ENCODE measurements around the gene SLC25A12.

Gene SLC25A12

GRCh38 chr2:171846894-171847293 is 47.1 kb downstream of the SLC25A12 start:
- H3K27me3 ChIP-seq (replicated peaks in 2 of 5; ENCODE audit: control insufficient read depth in 4 of 5, insufficient read depth in 5 of 5, low read length in 4 of 5): no peaks in the 10 kb centered on the region
- no peak overlapping the region for H3K4me3 ChIP-seq (ENCODE audit: control insufficient read depth in 1 of 7, extremely low read depth in 1 of 7, insufficient read depth in 4 of 7, low read depth in 2 of 7, low read length in 6 of 7)
- CTCF ChIA-PET: interaction anchor here (1.8 kb wide), 1 partner anchor 48 kb away, joined by 4 read pairs; no protein-coding TSS in a partner anchor
- no peak for DNase-seq
- H3K36me3 ChIP-seq (ENCODE audit: control insufficient read depth in 4 of 4, insufficient read depth in 4 of 4, low read length in 3 of 4): peaks cover 0 to 10% (median 6%) of the 10 kb centered on the region in 4 experiments
- no peaks in the 10 kb centered on the region for H3K4me1 ChIP-seq (ENCODE audit: control extremely low read depth in 1 of 4, control insufficient read depth in 4 of 4, insufficient read depth in 4 of 4, low read length in 3 of 4)
- no peak overlapping the region for H3K27ac ChIP-seq (ENCODE audit: insufficient read depth in 1 of 2, low read depth in 1 of 2, low read length in 2 of 2, poor library complexity in 1 of 2, severe bottlenecking in 2 of 2)
- POLR2A ChIA-PET: no interaction called here
- no peaks in the 10 kb centered on the region for H3K9me3 ChIP-seq (ENCODE audit: control extremely low read depth in 1 of 5, control insufficient read depth in 4 of 5, insufficient read depth in 2 of 5, low read depth in 1 of 5, low read length in 4 of 5)

GRCh38 chr2:171841996-171842395 is 52.0 kb downstream of the SLC25A12 start:
- Histone ChIP-seq H3K4me1 (ENCODE audit: control extremely low read depth in 1 of 4, control insufficient read depth in 4 of 4, insufficient read depth in 4 of 4, low read length in 3 of 4) (no peaks in the 10 kb centered on the region), H3K4me3 (ENCODE audit: control insufficient read depth in 1 of 7, extremely low read depth in 1 of 7, insufficient read depth in 4 of 7, low read depth in 2 of 7, low read length in 6 of 7) (no peak overlapping the region), H3K27me3 (replicated peaks in 2 of 5; ENCODE audit: control insufficient read depth in 4 of 5, insufficient read depth in 5 of 5, low read length in 4 of 5) (no peaks in the 10 kb centered on the region), H3K36me3 (ENCODE audit: control insufficient read depth in 4 of 4, insufficient read depth in 4 of 4, low read length in 3 of 4) (peaks cover 7 to 19% (median 11%) of the 10 kb centered on the region in 4 experiments), H3K27ac (ENCODE audit: insufficient read depth in 1 of 2, low read depth in 1 of 2, low read length in 2 of 2, poor library complexity in 1 of 2, severe bottlenecking in 2 of 2) (no peak overlapping the region), H3K9me3 (ENCODE audit: control extremely low read depth in 1 of 5, control insufficient read depth in 4 of 5, insufficient read depth in 2 of 5, low read depth in 1 of 5, low read length in 4 of 5) (no peaks in the 10 kb centered on the region)
- no CpG with 5 or more reads among the region's 2 CpGs for WGBS (ENCODE audit: insufficient coverage)
- POLR2A ChIA-PET: no interaction called here
- CTCF ChIA-PET: interaction anchor here (1.0 kb wide), 1 partner anchor 25 kb away, joined by 3 read pairs; no protein-coding TSS in a partner anchor
- no peak for DNase-seq

- no peak overlapping the region for H3K4me3 ChIP-seq (ENCODE audit: control insufficient read depth in 1 of 7, extremely low read depth in 1 of 7, insufficient read depth in 4 of 7, low read depth in 2 of 7, low read length in 6 of 7)
- H3K4me1 ChIP-seq (ENCODE audit: control extremely low read depth in 1 of 4, control insufficient read depth in 4 of 4, insufficient read depth in 4 of 4, low read length in 3 of 4): no peaks in the 10 kb centered on the region
- peaks cover 17 to 59% (median 45%) of the 10 kb centered on the region in 4 experiments for H3K36me3 ChIP-seq (ENCODE audit: control insufficient read depth in 4 of 4, insufficient read depth in 4 of 4, low read length in 3 of 4)
- peaks cover 0 to 7% (median 0%) of the 10 kb centered on the region in 5 experiments for H3K9me3 ChIP-seq (ENCODE audit: control extremely low read depth in 1 of 5, control insufficient read depth in 4 of 5, insufficient read depth in 2 of 5, low read depth in 1 of 5, low read length in 4 of 5)
- ChIA-PET CTCF (no interaction called here), POLR2A (no interaction called here)
- 50% methylated on average over 1 of the region's 2 CpGs for WGBS (ENCODE audit: insufficient coverage)
- H3K27me3 ChIP-seq (replicated peaks in 2 of 5; ENCODE audit: control insufficient read depth in 4 of 5, insufficient read depth in 5 of 5, low read length in 4 of 5): no peaks in the 10 kb centered on the region
- no peak overlapping the region for H3K27ac ChIP-seq (ENCODE audit: insufficient read depth in 1 of 2, low read depth in 1 of 2, low read length in 2 of 2, poor library complexity in 1 of 2, severe bottlenecking in 2 of 2)
- no peak for DNase-seq
These were observed 56.3 kb downstream of the SLC25A12 start for GRCh38 chr2:171837736-171838135.

- Histone ChIP-seq H3K4me1 (ENCODE audit: control extremely low read depth in 1 of 4, control insufficient read depth in 4 of 4, insufficient read depth in 4 of 4, low read length in 3 of 4) (no peaks in the 10 kb centered on the region), H3K27me3 (replicated peaks in 2 of 5; ENCODE audit: control insufficient read depth in 4 of 5, insufficient read depth in 5 of 5, low read length in 4 of 5) (no peaks in the 10 kb centered on the region), H3K9me3 (ENCODE audit: control extremely low read depth in 1 of 5, control insufficient read depth in 4 of 5, insufficient read depth in 2 of 5, low read depth in 1 of 5, low read length in 4 of 5) (peaks cover 2 to 20% (median 10%) of the 10 kb centered on the region in 5 experiments), H3K36me3 (ENCODE audit: control insufficient read depth in 4 of 4, insufficient read depth in 4 of 4, low read length in 3 of 4) (peaks cover 25 to 62% (median 51%) of the 10 kb centered on the region in 4 experiments), H3K27ac (ENCODE audit: insufficient read depth in 1 of 2, low read depth in 1 of 2, low read length in 2 of 2, poor library complexity in 1 of 2, severe bottlenecking in 2 of 2) (no peak overlapping the region), H3K4me3 (ENCODE audit: control insufficient read depth in 1 of 7, extremely low read depth in 1 of 7, insufficient read depth in 4 of 7, low read depth in 2 of 7, low read length in 6 of 7) (no peak overlapping the region)
- ChIA-PET CTCF (no interaction called here), POLR2A (no interaction called here)
- DNase-seq: no peak
- WGBS (ENCODE audit: insufficient coverage): 91% methylated on average over 4 of the region's 6 CpGs
These were observed 57.7 kb downstream of the SLC25A12 start for GRCh38 chr2:171836146-171836910.

- Histone ChIP-seq H3K4me3 (ENCODE audit: control insufficient read depth in 1 of 7, extremely low read depth in 1 of 7, insufficient read depth in 4 of 7, low read depth in 2 of 7, low read length in 6 of 7) (no peak overlapping the region), H3K36me3 (ENCODE audit: control insufficient read depth in 4 of 4, insufficient read depth in 4 of 4, low read length in 3 of 4) (peaks cover 23 to 68% (median 58%) of the 10 kb centered on the region in 4 experiments), H3K27me3 (replicated peaks in 2 of 5; ENCODE audit: control insufficient read depth in 4 of 5, insufficient read depth in 5 of 5, low read length in 4 of 5) (no peaks in the 10 kb centered on the region), H3K4me1 (ENCODE audit: control extremely low read depth in 1 of 4, control insufficient read depth in 4 of 4, insufficient read depth in 4 of 4, low read length in 3 of 4) (no peaks in the 10 kb centered on the region), H3K9me3 (ENCODE audit: control extremely low read depth in 1 of 5, control insufficient read depth in 4 of 5, insufficient read depth in 2 of 5, low read depth in 1 of 5, low read length in 4 of 5) (peaks cover 2 to 27% (median 10%) of the 10 kb centered on the region in 5 experiments), H3K27ac (ENCODE audit: insufficient read depth in 1 of 2, low read depth in 1 of 2, low read length in 2 of 2, poor library complexity in 1 of 2, severe bottlenecking in 2 of 2) (no peak overlapping the region)
- no CpG with 5 or more reads among the region's 4 CpGs for WGBS (ENCODE audit: insufficient coverage)
- CTCF ChIA-PET: no interaction called here
- POLR2A ChIA-PET: no interaction called here
- no peak for DNase-seq
These were observed 58.7 kb downstream of the SLC25A12 start for GRCh38 chr2:171835386-171835785.

- Histone ChIP-seq H3K36me3 (ENCODE audit: control insufficient read depth in 4 of 4, insufficient read depth in 4 of 4, low read length in 3 of 4) (peaks cover 23 to 73% (median 60%) of the 10 kb centered on the region in 4 experiments), H3K27me3 (replicated peaks in 2 of 5; ENCODE audit: control insufficient read depth in 4 of 5, insufficient read depth in 5 of 5, low read length in 4 of 5) (no peaks in the 10 kb centered on the region), H3K4me3 (ENCODE audit: control insufficient read depth in 1 of 7, extremely low read depth in 1 of 7, insufficient read depth in 4 of 7, low read depth in 2 of 7, low read length in 6 of 7) (no peak overlapping the region), H3K4me1 (ENCODE audit: control extremely low read depth in 1 of 4, control insufficient read depth in 4 of 4, insufficient read depth in 4 of 4, low read length in 3 of 4) (no peaks in the 10 kb centered on the region), H3K27ac (ENCODE audit: insufficient read depth in 1 of 2, low read depth in 1 of 2, low read length in 2 of 2, poor library complexity in 1 of 2, severe bottlenecking in 2 of 2) (no peak overlapping the region), H3K9me3 (ENCODE audit: control extremely low read depth in 1 of 5, control insufficient read depth in 4 of 5, insufficient read depth in 2 of 5, low read depth in 1 of 5, low read length in 4 of 5) (peaks cover 2 to 27% (median 10%) of the 10 kb centered on the region in 5 experiments)
- POLR2A ChIA-PET: no interaction called here
- DNase-seq: no peak
- CTCF ChIA-PET: interaction anchor here (1.5 kb wide), 1 partner anchor 11 kb away, joined by 3 read pairs; no protein-coding TSS in a partner anchor
These were observed 59.8 kb downstream of the SLC25A12 start for GRCh38 chr2:171834286-171834685.

GRCh38 chr2:171832489-171832888 is 61.6 kb downstream of the SLC25A12 start:
- no peak overlapping the region for H3K4me3 ChIP-seq (ENCODE audit: control insufficient read depth in 1 of 7, extremely low read depth in 1 of 7, insufficient read depth in 4 of 7, low read depth in 2 of 7, low read length in 6 of 7)
- no peak for DNase-seq
- ChIA-PET POLR2A (no interaction called here), CTCF (interaction anchor here (1.6 kb wide), 1 partner anchor 11 kb away, joined by 4 read pairs; no protein-coding TSS in a partner anchor)
- no peaks in the 10 kb centered on the region for H3K4me1 ChIP-seq (ENCODE audit: control extremely low read depth in 1 of 4, control insufficient read depth in 4 of 4, insufficient read depth in 4 of 4, low read length in 3 of 4)
- H3K36me3 ChIP-seq (ENCODE audit: control insufficient read depth in 4 of 4, insufficient read depth in 4 of 4, low read length in 3 of 4): peaks cover 23 to 88% (median 65%) of the 10 kb centered on the region in 4 experiments
- H3K27me3 ChIP-seq (replicated peaks in 2 of 5; ENCODE audit: control insufficient read depth in 4 of 5, insufficient read depth in 5 of 5, low read length in 4 of 5): no peaks in the 10 kb centered on the region
- no peak overlapping the region for H3K27ac ChIP-seq (ENCODE audit: insufficient read depth in 1 of 2, low read depth in 1 of 2, low read length in 2 of 2, poor library complexity in 1 of 2, severe bottlenecking in 2 of 2)
- peaks cover 2 to 27% (median 10%) of the 10 kb centered on the region in 5 experiments for H3K9me3 ChIP-seq (ENCODE audit: control extremely low read depth in 1 of 5, control insufficient read depth in 4 of 5, insufficient read depth in 2 of 5, low read depth in 1 of 5, low read length in 4 of 5)
